ENCODE measurements around the gene PDCD11.

PDCD11 gene

GRCh38 chr10:103455235-103455634 lies 58.8 kb downstream of the PDCD11 start:
- no peaks in the 10 kb centered on the region; the same call in 1 of the 2 replicates for H3F3A ChIP-seq (ENCODE audit: insufficient read depth, low read length)
- peaks cover 4% of the 10 kb centered on the region; the same call in 1 of the 2 replicates for H3K36me3 ChIP-seq (ENCODE audit: insufficient read depth, low read length)
- H4K20me1 ChIP-seq (ENCODE audit: insufficient read depth, low read length): no peaks in the 10 kb centered on the region
- H3K9me2 ChIP-seq (ENCODE audit: low read depth, low read length): no peaks in the 10 kb centered on the region
- H3K4me1 ChIP-seq (ENCODE audit: insufficient read depth, low read length, severe bottlenecking): peaks cover 11% of the 10 kb centered on the region
- no peaks in the 10 kb centered on the region for H3K79me2 ChIP-seq (ENCODE audit: insufficient read depth, low read length)
- H3K9me3 ChIP-seq (ENCODE audit: low read length): no peaks in the 10 kb centered on the region
- TF ChIP-seq EZH2 (IDR thresholded peaks at IDR 0.05; ENCODE audit: borderline replicate concordance, low read length) (no peak), CTCF (IDR thresholded peaks at IDR 0.05; ENCODE audit: low read length) (no peak)
- no peak overlapping the region for H3K4me3 ChIP-seq (ENCODE audit: low read depth, low read length, poor library complexity, severe bottlenecking)
- H3K9ac ChIP-seq (ENCODE audit: low read length): no peak overlapping the region
- H2AFZ ChIP-seq (ENCODE audit: low read length): no peak overlapping the region
- H3K27me3 ChIP-seq (ENCODE audit: insufficient read depth, low read length): no peaks in the 10 kb centered on the region
- no peak overlapping the region for H3K27ac ChIP-seq (ENCODE audit: low read depth, low read length, poor library complexity, severe bottlenecking)
- no peak overlapping the region for H3K4me2 ChIP-seq (ENCODE audit: low read length)

DNA sequence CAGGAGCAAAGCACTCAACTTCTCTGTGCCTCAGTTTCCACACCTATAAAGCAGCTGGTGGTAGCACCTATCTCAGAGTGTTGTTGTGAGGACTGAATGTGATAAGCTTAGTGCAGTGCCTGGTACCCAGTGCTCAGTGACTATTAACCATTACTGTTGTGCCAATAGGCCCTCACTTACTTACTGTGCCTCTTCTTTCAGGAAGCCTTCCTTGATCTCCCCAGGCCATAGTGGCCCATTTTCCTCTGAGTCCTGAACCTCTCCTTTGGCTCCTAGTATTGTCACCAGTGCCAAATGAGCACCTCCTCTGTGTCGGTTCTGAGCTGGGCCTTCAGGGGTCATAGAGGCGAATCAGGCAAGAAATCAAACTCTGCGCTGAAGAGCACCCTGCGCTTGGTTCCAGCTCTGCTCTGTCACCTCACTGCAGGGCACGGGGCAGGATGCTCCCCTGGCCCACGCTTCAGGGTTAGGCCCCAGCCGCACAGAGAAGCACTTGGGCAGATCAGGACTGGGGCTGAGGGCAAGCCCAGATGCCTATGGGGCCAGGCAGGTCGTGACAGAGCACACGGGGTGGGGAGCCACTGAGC lies 59.7 kb downstream of the PDCD11 start:
- no peak overlapping the region for H3K4me3 ChIP-seq (ENCODE audit: low read depth, low read length, poor library complexity, severe bottlenecking)
- H3F3A ChIP-seq (ENCODE audit: insufficient read depth, low read length): no peaks in the 10 kb centered on the region; the same call in 1 of the 2 replicates
- TF ChIP-seq CTCF (IDR thresholded peaks at IDR 0.05; ENCODE audit: low read length) (no peak), EZH2 (IDR thresholded peaks at IDR 0.05; ENCODE audit: borderline replicate concordance, low read length) (no peak)
- H3K27me3 ChIP-seq (ENCODE audit: insufficient read depth, low read length): no peaks in the 10 kb centered on the region
- H3K9ac ChIP-seq (ENCODE audit: low read length): no peak overlapping the region
- H3K27ac ChIP-seq (ENCODE audit: low read depth, low read length, poor library complexity, severe bottlenecking): no peak overlapping the region
- H3K79me2 ChIP-seq (ENCODE audit: insufficient read depth, low read length): no peaks in the 10 kb centered on the region
- no peaks in the 10 kb centered on the region for H3K9me3 ChIP-seq (ENCODE audit: low read length)
- no peak overlapping the region for H3K4me2 ChIP-seq (ENCODE audit: low read length)
- H3K9me2 ChIP-seq (ENCODE audit: low read depth, low read length): no peaks in the 10 kb centered on the region
- H2AFZ ChIP-seq (ENCODE audit: low read length): no peak overlapping the region
- H3K36me3 ChIP-seq (ENCODE audit: insufficient read depth, low read length): peaks cover 1% of the 10 kb centered on the region; the same call in 1 of the 2 replicates
- peaks cover 11% of the 10 kb centered on the region for H3K4me1 ChIP-seq (ENCODE audit: insufficient read depth, low read length, severe bottlenecking)
- no peaks in the 10 kb centered on the region for H4K20me1 ChIP-seq (ENCODE audit: insufficient read depth, low read length)

GRCh38 chr10:103457176-103457712 lies 60.8 kb downstream of the PDCD11 start:
- Histone ChIP-seq H3K4me2 (ENCODE audit: low read length) (no peak overlapping the region), H3K9ac (ENCODE audit: low read length) (no peak overlapping the region), H3K4me1 (ENCODE audit: insufficient read depth, low read length, severe bottlenecking) (peaks cover 6% of the 10 kb centered on the region), H3F3A (ENCODE audit: insufficient read depth, low read length) (no peaks in the 10 kb centered on the region; the same call in 1 of the 2 replicates), H3K9me2 (ENCODE audit: low read depth, low read length) (no peaks in the 10 kb centered on the region), H3K79me2 (ENCODE audit: insufficient read depth, low read length) (no peaks in the 10 kb centered on the region), H4K20me1 (ENCODE audit: insufficient read depth, low read length) (no peaks in the 10 kb centered on the region), H3K36me3 (ENCODE audit: insufficient read depth, low read length) (no peaks in the 10 kb centered on the region), H3K9me3 (ENCODE audit: low read length) (no peaks in the 10 kb centered on the region), H3K4me3 (ENCODE audit: low read depth, low read length, poor library complexity, severe bottlenecking) (no peak overlapping the region), H2AFZ (ENCODE audit: low read length) (no peak overlapping the region), H3K27me3 (ENCODE audit: insufficient read depth, low read length) (no peaks in the 10 kb centered on the region), H3K27ac (ENCODE audit: low read depth, low read length, poor library complexity, severe bottlenecking) (no peak overlapping the region)
- TF ChIP-seq CTCF (IDR thresholded peaks at IDR 0.05; ENCODE audit: low read length) (no peak), EZH2 (IDR thresholded peaks at IDR 0.05; ENCODE audit: borderline replicate concordance, low read length) (no peak)
